Neural cell (in vitro differentiated cells): ENCODE data around the gene EFCAB6. TPM values are rescaled to one million over a fixed set of nuclear protein-coding genes. Genes with fewer than 3 reads are reported as not detected.

Experiments
- H2AFZ ChIP-seq: fragments of 200-600, 300-800 bp; sonication (generic), shearing (Covaris generic); 2 replicates; pipeline ENCODE4 v1.6.0; 2014; ENCODE audit warnings: low read depth, mild to moderate bottlenecking, antibody characterized with exemption, low read length, moderate library complexity
- H3F3A ChIP-seq: fragments of 200-600 bp; shearing (Covaris generic); 2 replicates; pipeline ENCODE4 v1.6.1; 2016; ENCODE audit warnings: mild to moderate bottlenecking, moderate library complexity, mixed read lengths, antibody characterized with exemption, low read length; ENCODE audit not compliant: insufficient read depth, poor library complexity, severe bottlenecking
- H3K27ac ChIP-seq: fragments of 200-600, 300-800 bp; sonication (generic), shearing (Covaris generic); 2 replicates; pipeline ENCODE4 v1.5.1; 2014; ENCODE audit warnings: mild to moderate bottlenecking, low read length, moderate library complexity
- H3K27me3 ChIP-seq: fragments of 300-800, 200-600 bp; sonication (generic), shearing (Covaris generic); 2 replicates; pipeline ENCODE4 v1.6.0; 2014; ENCODE audit warnings: mild to moderate bottlenecking, low read depth, low read length, moderate library complexity; ENCODE audit not compliant: insufficient read depth
- H3K36me3 ChIP-seq: fragments of 300-800, 200-600 bp; sonication (generic), shearing (Covaris generic); 2 replicates; pipeline ENCODE4 v1.5.1; 2014; ENCODE audit warnings: mild to moderate bottlenecking, antibody characterized with exemption, low read length, moderate library complexity; ENCODE audit not compliant: insufficient read depth
- H3K4me2 ChIP-seq: fragments of 300-800, 200-600 bp; sonication (generic), shearing (Covaris generic); 2 replicates; pipeline ENCODE4 v1.6.0; 2014; ENCODE audit warnings: mild to moderate bottlenecking, low read length
- H3K4me3 ChIP-seq: fragments of 300-800, 200-600 bp; sonication (generic), shearing (Covaris generic); 2 replicates; pipeline ENCODE4 v1.5.1; 2014; ENCODE audit warnings: mild to moderate bottlenecking, low read length, moderate library complexity
- H3K79me2 ChIP-seq: fragments of 200-600 bp; shearing (Covaris generic); replicated peaks from 2 replicates; pipeline ENCODE4 v1.6.0; 2014; ENCODE audit warnings: mild to moderate bottlenecking, low read length, moderate library complexity; ENCODE audit not compliant: insufficient read depth
- H3K9ac ChIP-seq: fragments of 300-800, 200-600 bp; sonication (generic), shearing (Covaris generic); 2 replicates; pipeline ENCODE4 v1.6.1; 2016; ENCODE audit warnings: mild to moderate bottlenecking, low read length, mixed read lengths
- H3K9me2 ChIP-seq: fragments of 200-600 bp; shearing (Covaris generic); 2 replicates; pipeline ENCODE4 v1.6.1; 2016; ENCODE audit warnings: mild to moderate bottlenecking, low read length, mixed read lengths; ENCODE audit not compliant: insufficient read depth
- H3K9me3 ChIP-seq: fragments of 200-600, 300-800 bp; sonication (generic), shearing (Covaris generic); 2 replicates; pipeline ENCODE4 v1.6.1; 2016; ENCODE audit warnings: mild to moderate bottlenecking, mixed run types, low read length, moderate library complexity, mixed read lengths
- H4K20me1 ChIP-seq: fragments of 200-600 bp; shearing (Covaris generic); 2 replicates; pipeline ENCODE4 v1.6.1; 2016; ENCODE audit warnings: mild to moderate bottlenecking, mixed run types; ENCODE audit not compliant: insufficient read depth
- EP300 ChIP-seq: fragments of 450-650 bp; conservative IDR thresholded peaks from 2 replicates; pipeline ENCODE4 v1.6.1; 2014; ENCODE audit warnings: antibody characterized with exemption, mild to moderate bottlenecking, moderate library complexity; ENCODE audit not compliant: poor library complexity, severe bottlenecking
- EZH2 ChIP-seq: fragments of 200-600, 300-800 bp; shearing (Covaris generic), sonication (generic); IDR thresholded peaks from 2 replicates; pipeline ENCODE4 v1.6.1; 2014; ENCODE audit warnings: antibody characterized with exemption, low read length, borderline replicate concordance, mild to moderate bottlenecking; ENCODE audit not compliant: insufficient read depth, poor library complexity, severe bottlenecking
- MXI1 ChIP-seq: fragments of 450-650 bp; conservative IDR thresholded peaks from 2 replicates; pipeline ENCODE4 v1.6.1; 2014; ENCODE audit warnings: antibody characterized with exemption, mild to moderate bottlenecking; ENCODE audit not compliant: poor library complexity, severe bottlenecking
- POLR2AphosphoS5 ChIP-seq: IDR thresholded peaks from 2 replicates; pipeline ENCODE4 v1.6.1; 2012
- RAD21 ChIP-seq: fragments of 450-650 bp; conservative IDR thresholded peaks from 2 replicates; pipeline ENCODE4 v1.6.1; 2014; ENCODE audit warnings: antibody characterized with exemption, mild to moderate bottlenecking, moderate library complexity
- REST ChIP-seq: IDR thresholded peaks from 2 replicates; pipeline ENCODE4 v1.6.1; 2012; ENCODE audit warnings: borderline replicate concordance
- SMC3 ChIP-seq: fragments of 450-650 bp; conservative IDR thresholded peaks from 2 replicates; pipeline ENCODE4 v1.6.1; 2014; ENCODE audit warnings: antibody characterized with exemption, mild to moderate bottlenecking, moderate library complexity; ENCODE audit not compliant: poor library complexity
- TAF1 ChIP-seq: IDR thresholded peaks from 2 replicates; pipeline ENCODE4 v1.6.1; 2012; ENCODE audit warnings: low read depth
- polyA plus RNA-seq: library from polyadenylated mRNA; depleted of rRNA; stranded (reverse); fragments of >200 nt; gene quantifications from 2 replicates; pipeline ENCODE4 v1.2.3, GENCODE V29; 2014
- TF ChIP-seq, protein P1 (sequence below): fragments of 450-650 bp; IDR thresholded peaks from 2 replicates; pipeline ENCODE4 v1.5.1; 2014; ENCODE audit warnings: antibody characterized with exemption, mild to moderate bottlenecking, moderate library complexity; ENCODE audit not compliant: poor library complexity, severe bottlenecking

The EFCAB6 gene
- polyA plus RNA-seq, 1 donor from 2014 or later: 1.4 TPM

- Histone ChIP-seq H3K79me2 (no peaks in the 10 kb centered on the region), H4K20me1 (no peaks in the 10 kb centered on the region), H3K9me3 (no peaks in the 10 kb centered on the region), H3K27ac (no peak overlapping the region), H3K36me3 (no peaks in the 10 kb centered on the region), H3K9me2 (no peaks in the 10 kb centered on the region), H3K4me3 (no peak overlapping the region), H3K27me3 (no peaks in the 10 kb centered on the region), H3K4me2 (no peak overlapping the region), H3K9ac (no peak overlapping the region), H2AFZ (no peak overlapping the region), H3F3A (no peaks in the 10 kb centered on the region)
- TF ChIP-seq REST (no peak), MXI1 (no peak), RAD21 (no peak), TAF1 (no peak), EZH2 (no peak), SMC3 (no peak), POLR2AphosphoS5 (no peak), EP300 (no peak)
- TF ChIP-seq, protein P1, sequence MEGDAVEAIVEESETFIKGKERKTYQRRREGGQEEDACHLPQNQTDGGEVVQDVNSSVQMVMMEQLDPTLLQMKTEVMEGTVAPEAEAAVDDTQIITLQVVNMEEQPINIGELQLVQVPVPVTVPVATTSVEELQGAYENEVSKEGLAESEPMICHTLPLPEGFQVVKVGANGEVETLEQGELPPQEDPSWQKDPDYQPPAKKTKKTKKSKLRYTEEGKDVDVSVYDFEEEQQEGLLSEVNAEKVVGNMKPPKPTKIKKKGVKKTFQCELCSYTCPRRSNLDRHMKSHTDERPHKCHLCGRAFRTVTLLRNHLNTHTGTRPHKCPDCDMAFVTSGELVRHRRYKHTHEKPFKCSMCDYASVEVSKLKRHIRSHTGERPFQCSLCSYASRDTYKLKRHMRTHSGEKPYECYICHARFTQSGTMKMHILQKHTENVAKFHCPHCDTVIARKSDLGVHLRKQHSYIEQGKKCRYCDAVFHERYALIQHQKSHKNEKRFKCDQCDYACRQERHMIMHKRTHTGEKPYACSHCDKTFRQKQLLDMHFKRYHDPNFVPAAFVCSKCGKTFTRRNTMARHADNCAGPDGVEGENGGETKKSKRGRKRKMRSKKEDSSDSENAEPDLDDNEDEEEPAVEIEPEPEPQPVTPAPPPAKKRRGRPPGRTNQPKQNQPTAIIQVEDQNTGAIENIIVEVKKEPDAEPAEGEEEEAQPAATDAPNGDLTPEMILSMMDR: no peak
Measured at GRCh38 chr22:43498856-43499253, 313.2 kb downstream of the EFCAB6 start.

GRCh38 chr22:43497956-43498855 lies 313.9 kb downstream of the EFCAB6 start:
- Histone ChIP-seq H3K4me3 (no peak overlapping the region), H4K20me1 (no peaks in the 10 kb centered on the region), H3K9me2 (no peaks in the 10 kb centered on the region), H2AFZ (no peak overlapping the region), H3F3A (no peaks in the 10 kb centered on the region), H3K36me3 (no peaks in the 10 kb centered on the region), H3K27me3 (no peaks in the 10 kb centered on the region), H3K27ac (no peak overlapping the region), H3K79me2 (no peaks in the 10 kb centered on the region), H3K9me3 (no peaks in the 10 kb centered on the region), H3K4me2 (no peak overlapping the region), H3K9ac (no peak overlapping the region)
- TF ChIP-seq RAD21: no peak
- TF ChIP-seq TAF1: no peak
- TF ChIP-seq, protein P1: no peak
- TF ChIP-seq REST: no peak
- TF ChIP-seq POLR2AphosphoS5: no peak
- TF ChIP-seq MXI1: no peak
- TF ChIP-seq SMC3: no peak
- no peak for TF ChIP-seq EZH2
- TF ChIP-seq EP300: no peak
